HG02588 (cell line): ENCODE results near the gene ARMC2.

ENCODE experiments used
- ATAC-seq: cut with Tn5 transposase; IDR thresholded peaks from one replicate; pipeline ENCODE4 v1.9.1; 2021; ENCODE audit warnings: mild to moderate bottlenecking, moderate library complexity; ENCODE audit not compliant: unreplicated experiment

ARMC2 gene

DNA sequence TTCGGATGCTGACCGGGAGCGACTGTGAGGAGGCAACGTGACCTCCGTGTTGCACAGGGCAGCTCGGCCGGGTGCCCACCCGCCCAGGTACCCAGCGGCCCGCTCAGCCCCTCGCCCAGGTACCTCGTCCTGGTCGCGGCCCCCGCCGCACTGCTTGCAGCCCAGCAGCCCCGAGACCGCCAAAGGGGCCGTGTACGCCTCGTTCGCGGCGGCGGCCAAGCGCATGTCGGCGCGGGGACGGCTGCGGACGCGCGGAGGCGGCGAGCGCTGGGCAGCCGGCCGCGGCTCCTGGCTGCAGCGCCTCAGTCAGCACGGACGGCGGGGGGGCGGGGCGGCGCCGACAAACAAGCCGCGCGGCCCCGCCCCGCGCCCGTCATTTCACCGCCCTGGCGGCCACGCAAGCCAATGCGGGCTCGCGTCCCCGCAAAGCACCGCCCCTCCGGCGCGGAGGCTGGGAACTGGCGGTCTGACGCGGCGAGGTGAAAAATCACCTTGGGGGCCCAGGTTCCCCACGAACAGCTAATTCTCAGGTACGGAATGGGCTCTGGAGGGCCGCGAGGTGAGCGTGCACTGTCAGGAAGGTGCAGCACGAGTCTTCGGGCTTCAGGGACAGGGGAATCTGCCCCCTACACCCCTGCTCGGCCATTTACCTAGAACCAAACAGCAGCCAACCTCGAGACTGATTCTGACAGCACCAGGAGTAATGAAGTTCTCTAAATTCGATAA is 161.2 kb downstream of the ARMC2 start:
- ATAC-seq, result peak; percentile 92

DNA sequence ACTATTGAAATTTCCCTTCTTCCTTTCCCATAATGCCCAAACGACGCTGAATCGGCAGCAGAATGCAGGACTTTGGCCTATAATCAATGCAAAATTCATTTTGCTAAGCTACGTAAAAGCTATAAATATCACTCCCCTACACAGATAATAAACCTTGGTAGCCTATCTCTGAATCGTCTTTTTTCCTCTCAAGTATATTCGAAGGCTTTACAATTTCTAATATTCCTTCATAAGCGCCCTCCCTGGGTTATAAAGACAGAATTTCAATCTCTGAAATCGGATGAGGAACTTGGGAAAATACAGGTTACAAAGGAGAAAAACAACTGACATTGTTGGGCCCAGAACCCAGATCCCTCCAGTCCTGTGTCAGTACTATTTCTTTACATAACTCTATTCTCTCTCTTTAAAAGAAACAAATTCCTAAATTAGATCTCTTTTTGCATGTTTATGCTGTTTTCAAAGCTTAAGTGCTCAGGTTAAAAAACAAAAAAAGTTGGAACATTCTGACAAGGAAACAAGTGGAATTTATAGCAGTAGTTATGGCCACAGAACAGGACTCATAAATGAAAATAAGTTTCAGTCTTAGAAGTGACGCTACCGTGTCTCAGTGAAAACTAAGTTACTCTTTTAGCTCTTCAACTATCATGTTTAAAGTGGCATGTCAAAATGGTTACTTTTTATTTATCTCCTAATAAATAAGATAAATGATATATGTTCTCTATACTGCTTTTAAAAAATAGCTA is 161.9 kb downstream of the ARMC2 start:
- no peak for ATAC-seq

- ATAC-seq, result no peak
Measured at GRCh38 chr6:109010705-109011102, 162.5 kb downstream of the ARMC2 start.

- ATAC-seq, result no peak
Measured at GRCh38 chr6:109013656-109014305, 165.6 kb downstream of the ARMC2 start.

DNA sequence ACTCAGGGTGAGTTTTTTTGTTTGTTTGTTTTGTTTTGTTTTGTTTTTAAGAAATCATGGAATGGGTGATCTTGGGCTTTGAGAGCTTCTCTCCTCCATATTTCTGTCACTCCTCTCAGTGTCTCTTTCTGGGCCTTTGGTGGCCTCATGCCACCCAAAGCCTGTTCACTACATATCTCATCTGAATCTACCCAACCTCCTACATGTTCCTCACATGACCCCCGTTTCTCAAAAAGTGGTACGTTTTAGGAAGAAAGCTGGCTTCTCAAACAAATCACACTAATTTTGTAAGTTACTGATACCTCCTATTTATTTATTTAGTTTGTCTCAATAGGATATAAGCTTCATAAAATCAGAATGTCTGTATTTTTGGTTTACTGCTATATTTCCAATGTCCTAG is 166.4 kb downstream of the ARMC2 start:
- ATAC-seq, result no peak

DNA sequence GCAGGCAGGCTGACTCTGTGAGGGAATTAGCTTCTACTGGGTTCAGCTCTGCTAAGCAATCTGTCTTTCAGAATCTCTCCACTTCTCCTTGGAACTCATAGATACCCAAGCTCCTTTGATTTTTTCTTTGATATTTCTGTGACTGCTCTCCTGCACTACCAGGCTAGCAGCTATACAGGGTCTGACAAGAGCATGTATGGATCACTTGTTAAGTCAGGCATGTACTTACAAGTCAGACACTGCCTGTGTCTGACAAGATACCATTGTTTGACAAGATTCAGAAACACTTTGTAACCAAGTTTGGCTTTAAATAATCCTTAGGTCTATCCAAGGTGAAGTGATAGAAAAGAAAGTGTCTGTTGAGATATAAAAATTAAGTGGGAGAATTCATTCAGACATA is 167.0 kb downstream of the ARMC2 start:
- no peak for ATAC-seq

DNA sequence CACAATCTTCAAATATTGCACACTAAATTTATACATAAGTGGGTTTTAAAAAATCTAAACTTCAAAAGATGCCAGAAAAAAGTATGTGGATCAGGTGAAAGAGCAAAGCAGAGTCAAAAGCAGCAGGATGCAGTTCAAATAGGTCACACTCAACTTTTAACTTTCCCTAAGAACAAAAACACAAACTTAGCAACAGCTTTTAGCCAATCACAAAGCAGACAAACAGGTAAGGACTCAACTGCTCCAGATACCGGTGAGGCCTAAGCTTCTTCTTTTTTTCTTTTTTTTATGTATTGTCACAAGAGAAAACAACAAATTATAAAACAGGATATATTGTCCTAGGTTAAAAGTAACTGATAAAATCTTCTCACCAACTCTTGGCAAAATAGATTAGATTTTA is 171.7 kb downstream of the ARMC2 start:
- no peak for ATAC-seq

GRCh38 chr6:109021870-109022269 is 173.6 kb downstream of the ARMC2 start:
- ATAC-seq, result no peak

DNA sequence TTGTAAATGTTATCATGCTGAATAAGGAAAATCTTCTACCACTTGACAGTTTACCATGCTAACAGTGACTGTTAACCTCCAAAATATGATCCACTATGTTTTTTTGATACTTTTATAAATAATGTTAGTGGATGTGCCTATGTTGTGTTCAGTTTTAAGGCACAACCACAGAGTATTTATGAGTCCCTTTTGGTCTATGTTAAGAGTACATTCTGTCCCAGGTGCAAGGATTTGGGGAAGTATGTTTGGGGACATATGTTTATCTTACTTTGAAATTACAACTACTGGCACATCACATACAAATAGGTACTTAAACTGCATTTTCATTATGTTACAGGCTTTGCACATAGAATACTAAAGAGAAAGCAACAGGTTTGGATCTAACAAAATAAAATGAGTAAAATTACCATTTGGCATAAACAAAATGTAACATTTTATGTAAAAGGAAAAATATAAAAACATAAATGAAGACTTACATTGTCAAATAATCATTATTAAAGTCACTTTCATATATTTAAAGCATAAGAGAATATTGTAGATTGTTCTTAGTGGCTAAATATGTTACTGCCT is 175.2 kb downstream of the ARMC2 start:
- no peak for ATAC-seq
